Diencephalon (tissue), 1 donor: ENCODE results near the gene SPRR2D. TPM values are rescaled to one million over a fixed set of nuclear protein-coding genes. Genes with fewer than 3 reads are reported as not detected.

ENCODE experiments used
- small RNA-seq: library from RNA; depleted of rRNA; stranded (forward); fragments of <200 nt; gene quantifications from one replicate; pipeline ENCODE3, GENCODE V24; 2014
- total RNA-seq: library from RNA; depleted of rRNA; stranded (reverse); fragments of >200 nt; gene quantifications from one replicate; pipeline ENCODE4 v1.2.3, GENCODE V29; 2014

SPRR2D gene
- not detected for total RNA-seq

DNA sequence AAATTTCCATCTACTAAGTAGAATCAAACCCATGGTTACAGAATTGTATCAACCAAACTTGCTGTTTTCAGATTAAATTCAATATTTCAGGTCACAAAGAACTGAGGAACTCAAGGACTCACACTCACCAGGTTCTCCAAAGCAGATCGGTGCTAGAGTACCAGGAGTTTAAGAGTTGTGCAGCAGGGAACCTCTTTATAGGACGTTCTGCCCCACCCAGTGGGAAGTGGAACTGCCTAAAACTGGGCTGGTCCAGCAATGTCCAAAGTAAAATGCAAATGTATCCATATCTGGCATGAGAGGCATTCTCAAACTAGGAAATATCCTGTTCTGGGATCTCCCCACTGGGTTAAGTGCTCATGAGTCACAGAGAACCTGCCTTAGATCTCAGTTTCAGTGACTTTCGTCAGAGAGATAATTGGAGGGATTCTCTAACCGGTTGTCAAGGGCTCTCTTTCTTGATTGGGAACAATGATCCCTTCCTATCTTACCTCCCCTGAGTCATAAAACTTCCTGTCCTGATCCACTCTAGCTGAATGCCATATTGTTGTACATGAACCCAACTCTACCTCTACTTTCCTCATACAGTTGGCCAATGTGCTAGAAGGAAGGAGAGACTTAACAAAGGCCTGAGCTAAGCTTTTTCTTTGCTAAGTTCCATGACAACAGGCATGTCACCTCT, at the start of gene SPRR2D:
SPRR2D (minus strand) TSS at position 171 of the 682 bp plus-strand sequence. CDS start 774 bp downstream, outside the sequence.

DNA sequence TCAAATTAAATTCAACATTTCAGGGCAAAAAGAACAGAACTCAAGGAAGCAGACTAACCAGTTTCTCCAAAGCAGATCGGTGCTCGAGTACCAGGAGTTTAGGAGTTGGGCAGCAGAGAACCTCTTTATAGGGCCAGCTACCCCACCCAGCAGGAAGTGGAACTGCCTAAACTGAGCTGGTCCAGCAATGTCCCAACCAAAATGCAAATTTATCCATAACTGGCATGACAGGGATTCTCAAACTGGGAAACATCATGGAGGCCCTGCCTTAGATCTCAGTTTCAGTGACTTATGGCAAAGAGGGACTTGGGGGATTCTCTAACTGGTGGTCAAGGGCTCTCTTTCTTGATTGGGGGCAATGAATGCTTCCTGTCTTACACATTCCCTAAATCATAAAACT, 30.6 kb upstream of the SPRR2D start, which contains the start of gene SPRR2B:
SPRR2B (minus strand) TSS at position 101 of the 400 bp plus-strand sequence. CDS start 772 bp downstream, outside the sequence.

DNA sequence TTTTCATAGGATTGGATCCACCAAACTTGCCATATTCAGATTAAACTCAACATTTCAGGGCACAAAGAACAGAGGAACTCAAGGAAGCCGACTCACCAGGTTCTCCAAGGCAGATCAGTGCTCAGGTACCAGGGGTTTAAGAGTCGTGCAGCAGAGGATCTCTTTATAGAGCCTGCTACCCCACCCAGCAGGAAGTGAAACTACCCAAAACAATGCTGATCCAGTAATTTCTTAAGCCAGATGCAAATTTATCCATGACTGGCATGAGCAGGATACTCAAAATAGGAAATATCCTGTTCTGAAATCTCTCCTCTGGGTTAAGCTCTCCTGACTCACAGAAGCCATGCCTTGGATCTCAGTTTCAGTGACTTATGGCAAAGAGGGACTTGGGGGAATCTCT, 16.5 kb upstream of the SPRR2D start, which contains the start of gene SPRR2A:
SPRR2A (minus strand) TSS at position 138 of the 400 bp plus-strand sequence. CDS start 777 bp downstream, outside the sequence.

DNA sequence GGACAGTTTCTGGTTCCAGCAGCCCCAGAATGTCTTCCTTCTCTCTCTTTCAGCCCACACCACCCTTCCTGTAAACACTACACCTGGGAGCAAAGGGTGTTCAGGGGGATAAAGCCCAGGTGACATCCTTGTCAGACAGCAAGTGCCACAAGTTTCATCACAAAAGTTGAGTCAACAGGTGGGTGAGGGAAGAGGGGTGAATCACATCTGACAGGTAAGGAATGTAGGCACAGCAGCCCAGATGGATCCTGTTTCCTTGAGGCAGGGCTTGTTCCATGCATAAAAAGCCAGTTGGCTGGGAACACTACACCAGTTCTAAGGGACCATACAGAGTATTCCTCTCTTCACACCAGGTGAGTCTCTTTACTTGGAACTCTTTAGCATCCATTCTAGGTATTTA, 10.0 kb downstream of the SPRR2D start, which contains the start of gene SPRR1B:
SPRR1B (plus strand) TSS at position 309 of the 400 bp plus-strand sequence. CDS start 1,143 bp downstream, outside the sequence.

DNA sequence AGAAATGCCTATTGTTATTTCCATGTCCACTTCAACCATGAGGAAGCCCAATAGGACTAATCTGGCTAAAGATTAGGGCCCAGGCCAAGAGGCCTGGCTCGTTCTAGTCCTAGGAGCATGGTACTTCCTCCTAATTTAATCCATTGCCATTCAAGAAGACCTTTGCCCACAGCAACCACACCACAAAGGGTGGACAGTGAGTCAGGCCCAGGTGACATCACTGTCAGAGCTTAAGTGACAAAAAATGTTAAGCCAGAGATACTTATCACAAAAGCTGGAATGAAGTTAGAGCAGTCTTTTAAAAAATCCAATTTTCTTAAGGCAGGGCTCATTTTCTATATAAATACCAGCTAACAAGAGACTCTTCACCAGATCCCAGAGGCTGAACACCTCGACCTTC, 39.5 kb downstream of the SPRR2D start, which contains the start of gene SPRR3:
SPRR3 (plus strand) TSS at position 368 of the 400 bp plus-strand sequence. CDS start 1,272 bp downstream, outside the sequence.

Small RNA genes lying within 50 kb of the gene (small RNA-seq; reads per million reads assigned to genes)
- gene AL356867.1: not detected
- gene RF00322: not detected

Other genes starting within 250 kb of the SPRR2D start
- gene LCE1D, start 244.4 kb downstream of the SPRR2D start, total RNA-seq: not detected
- not detected for gene LCE1C, start 234.5 kb downstream of the SPRR2D start, total RNA-seq
- gene LCE1B, start 229.1 kb downstream of the SPRR2D start, total RNA-seq: not detected
- gene LCE1A, start 213.6 kb downstream of the SPRR2D start, total RNA-seq: not detected
- not detected for gene LCE6A, start 198.3 kb downstream of the SPRR2D start, total RNA-seq
- not detected for gene LCE7A, start 181.1 kb downstream of the SPRR2D start, total RNA-seq
- not detected for gene SMCP, start 162.8 kb downstream of the SPRR2D start, total RNA-seq
- not detected for gene IVL, start 132.6 kb downstream of the SPRR2D start, total RNA-seq
- gene SPRR5, start 93.9 kb downstream of the SPRR2D start, total RNA-seq: not detected
- not detected for gene SPRR4, start 70.5 kb downstream of the SPRR2D start, total RNA-seq
- not detected for gene SPRR1A, start 57.0 kb downstream of the SPRR2D start, total RNA-seq
- not detected for gene SPRR3, start 39.4 kb downstream of the SPRR2D start, total RNA-seq
- not detected for gene SPRR1B, start 9.9 kb downstream of the SPRR2D start, total RNA-seq
- not detected for gene SPRR2A, start 16.4 kb upstream of the SPRR2D start, total RNA-seq
- gene SPRR2B, start 30.5 kb upstream of the SPRR2D start, total RNA-seq: not detected
- gene SPRR2E, start 53.4 kb upstream of the SPRR2D start, total RNA-seq: not detected
- gene SPRR2F, start 72.4 kb upstream of the SPRR2D start, total RNA-seq: not detected
- gene SPRR2G, start 109.8 kb upstream of the SPRR2D start, total RNA-seq: not detected
- gene LELP1, start 162.3 kb upstream of the SPRR2D start, total RNA-seq: not detected
- gene PRR9, start 176.5 kb upstream of the SPRR2D start, total RNA-seq: not detected
- gene LORICRIN, start 218.6 kb upstream of the SPRR2D start, total RNA-seq: 0.69 TPM